OCI-LY1 (cell line): ENCODE measurements around the gene TFE3.

Experiments
- H2AFZ ChIP-seq: fragments of 200-600 bp; sonication (generic), shearing (Covaris generic); 2 replicates; pipeline ENCODE4 v1.6.0; 2014; ENCODE audit warnings: antibody characterized with exemption, mild to moderate bottlenecking, low read length
- H3F3A ChIP-seq: fragments of 200-600 bp; sonication (generic), shearing (Covaris generic); 2 replicates; pipeline ENCODE4 v1.6.0; 2014; ENCODE audit warnings: mild to moderate bottlenecking, antibody characterized with exemption, low read length, moderate library complexity; ENCODE audit not compliant: insufficient read depth
- H3K27ac ChIP-seq: fragments of 200-600 bp; sonication (generic); 2 replicates; pipeline ENCODE4 v1.5.1; 2014; ENCODE audit warnings: low read length, mixed run types, mild to moderate bottlenecking, low read depth; ENCODE audit not compliant: poor library complexity, severe bottlenecking
- H3K27me3 ChIP-seq: fragments of 200-600 bp; sonication (generic); 2 replicates; pipeline ENCODE4 v1.6.0; 2014; ENCODE audit warnings: antibody characterized with exemption, mild to moderate bottlenecking, low read length, moderate library complexity; ENCODE audit not compliant: insufficient read depth
- H3K36me3 ChIP-seq: fragments of 200-600 bp; sonication (generic); 2 replicates; pipeline ENCODE4 v1.6.1; 2014; ENCODE audit warnings: mild to moderate bottlenecking, antibody characterized with exemption, low read length, moderate library complexity, mixed read lengths; ENCODE audit not compliant: insufficient read depth
- H3K4me1 ChIP-seq: fragments of 200-600 bp; sonication (generic); 2 replicates; pipeline ENCODE4 v1.5.1; 2014; ENCODE audit warnings: mild to moderate bottlenecking, low read length, moderate library complexity; ENCODE audit not compliant: insufficient read depth, severe bottlenecking
- H3K4me2 ChIP-seq: fragments of 200-600 bp; sonication (generic), shearing (Covaris generic); 2 replicates; pipeline ENCODE4 v1.6.1; 2014; ENCODE audit warnings: low read length
- H3K4me3 ChIP-seq: fragments of 200-600 bp; sonication (generic); 2 replicates; pipeline ENCODE4 v1.5.1; 2014; ENCODE audit warnings: low read length, low read depth, mild to moderate bottlenecking, mixed read lengths; ENCODE audit not compliant: poor library complexity, severe bottlenecking
- H3K79me2 ChIP-seq: fragments of 200-600 bp; shearing (Covaris generic); 2 replicates; pipeline ENCODE4 v1.6.1; 2016; ENCODE audit warnings: mixed run types, low read length, mixed read lengths; ENCODE audit not compliant: insufficient read depth
- H3K9ac ChIP-seq: fragments of 200-600 bp; sonication (generic), shearing (Covaris generic); 2 replicates; pipeline ENCODE4 v1.6.1; 2014; ENCODE audit warnings: mild to moderate bottlenecking, low read length, mixed read lengths
- H3K9me2 ChIP-seq: fragments of 200-600 bp; sonication (generic), shearing (Covaris generic); 2 replicates; pipeline ENCODE4 v1.6.1; 2014; ENCODE audit warnings: low read depth, mild to moderate bottlenecking, low read length, mixed read lengths
- H3K9me3 ChIP-seq: fragments of 200-600 bp; shearing (Covaris generic); 2 replicates; pipeline ENCODE4 v1.6.1; 2014; ENCODE audit warnings: low read length, mixed read lengths
- H4K20me1 ChIP-seq: fragments of 200-600 bp; sonication (generic), shearing (Covaris generic); 2 replicates; pipeline ENCODE4 v1.6.0; 2016; ENCODE audit warnings: mild to moderate bottlenecking, low read length; ENCODE audit not compliant: insufficient read depth
- EZH2 ChIP-seq: fragments of 200-600 bp; sonication (generic), shearing (Covaris generic); IDR thresholded peaks from 2 replicates; pipeline ENCODE4 v1.8.0; 2017; ENCODE audit warnings: borderline replicate concordance, mixed run types, mild to moderate bottlenecking, antibody characterized with exemption, low read length, moderate library complexity, mixed read lengths
- TF ChIP-seq, protein P1 (sequence below): fragments of 200-600 bp; sonication (generic), shearing (Covaris generic); IDR thresholded peaks from 2 replicates; pipeline ENCODE4 v1.5.1; 2017; ENCODE audit warnings: mild to moderate bottlenecking, antibody characterized with exemption, low read length, moderate library complexity, mixed read lengths

The TFE3 gene

DNA sequence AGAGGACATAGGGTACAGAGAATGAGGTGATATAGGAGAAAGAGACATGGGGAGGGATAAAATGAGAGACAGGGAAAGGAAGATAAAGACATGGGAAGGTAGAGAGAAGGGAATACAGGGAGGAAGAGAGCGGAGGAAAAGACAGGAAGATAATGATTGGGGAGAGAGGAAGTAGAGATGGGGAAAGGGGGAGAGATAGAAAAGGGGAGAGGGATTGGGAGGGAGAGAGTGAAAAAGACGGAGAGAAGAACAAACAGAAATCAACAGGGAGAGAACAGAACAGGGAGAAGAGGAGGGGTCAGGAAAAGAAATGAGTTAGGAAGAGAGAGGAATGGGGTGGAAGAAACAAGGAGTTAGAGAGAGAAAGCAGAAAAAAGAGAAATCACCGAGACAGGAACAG is 45.7 kb downstream of the TFE3 start:
- Histone ChIP-seq H2AFZ (no peak overlapping the region), H3K4me3 (no peak overlapping the region), H3F3A (no peaks in the 10 kb centered on the region), H3K4me1 (peaks cover 9% of the 10 kb centered on the region), H3K9ac (no peak overlapping the region), H3K27ac (no peak overlapping the region), H3K36me3 (peaks cover 55% of the 10 kb centered on the region), H4K20me1 (no peaks in the 10 kb centered on the region), H3K27me3 (no peaks in the 10 kb centered on the region), H3K9me2 (no peaks in the 10 kb centered on the region), H3K79me2 (no peaks in the 10 kb centered on the region), H3K9me3 (no peaks in the 10 kb centered on the region), H3K4me2 (no peak overlapping the region)
- TF ChIP-seq EZH2, result no peak
- TF ChIP-seq, protein P1, sequence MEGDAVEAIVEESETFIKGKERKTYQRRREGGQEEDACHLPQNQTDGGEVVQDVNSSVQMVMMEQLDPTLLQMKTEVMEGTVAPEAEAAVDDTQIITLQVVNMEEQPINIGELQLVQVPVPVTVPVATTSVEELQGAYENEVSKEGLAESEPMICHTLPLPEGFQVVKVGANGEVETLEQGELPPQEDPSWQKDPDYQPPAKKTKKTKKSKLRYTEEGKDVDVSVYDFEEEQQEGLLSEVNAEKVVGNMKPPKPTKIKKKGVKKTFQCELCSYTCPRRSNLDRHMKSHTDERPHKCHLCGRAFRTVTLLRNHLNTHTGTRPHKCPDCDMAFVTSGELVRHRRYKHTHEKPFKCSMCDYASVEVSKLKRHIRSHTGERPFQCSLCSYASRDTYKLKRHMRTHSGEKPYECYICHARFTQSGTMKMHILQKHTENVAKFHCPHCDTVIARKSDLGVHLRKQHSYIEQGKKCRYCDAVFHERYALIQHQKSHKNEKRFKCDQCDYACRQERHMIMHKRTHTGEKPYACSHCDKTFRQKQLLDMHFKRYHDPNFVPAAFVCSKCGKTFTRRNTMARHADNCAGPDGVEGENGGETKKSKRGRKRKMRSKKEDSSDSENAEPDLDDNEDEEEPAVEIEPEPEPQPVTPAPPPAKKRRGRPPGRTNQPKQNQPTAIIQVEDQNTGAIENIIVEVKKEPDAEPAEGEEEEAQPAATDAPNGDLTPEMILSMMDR, result no peak

DNA sequence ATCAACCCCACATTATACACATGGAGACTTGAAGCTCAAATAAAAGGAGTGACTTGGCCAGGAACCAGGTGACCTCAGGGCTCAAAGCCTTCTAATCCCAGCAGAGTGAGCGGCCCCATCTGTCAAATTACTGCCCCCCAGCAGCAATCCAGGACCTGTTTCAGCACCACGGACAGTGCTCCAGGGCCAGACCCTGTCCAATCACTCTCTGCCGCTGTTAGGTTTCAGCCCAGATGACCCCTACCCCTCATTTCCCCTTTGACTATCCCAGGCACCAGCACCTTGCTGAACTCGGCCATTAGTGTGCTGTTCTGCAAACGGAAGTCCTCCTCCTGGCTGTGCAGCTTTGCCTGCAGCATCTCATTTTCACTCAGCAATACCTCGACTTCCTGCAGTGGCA is 46.2 kb downstream of the TFE3 start:
- TF ChIP-seq EZH2, result no peak
- TF ChIP-seq, protein P1, result no peak

GRCh38 chrX:48992341-48992740 is 50.8 kb downstream of the TFE3 start:
- TF ChIP-seq, protein P1, result no peak

More for the DNA sequence above, 46.2 kb downstream of the TFE3 start:
- Histone ChIP-seq H3K4me1 (peaks cover 9% of the 10 kb centered on the region), H3K9ac (no peak overlapping the region), H3F3A (no peaks in the 10 kb centered on the region), H2AFZ (no peak overlapping the region), H3K9me2 (no peaks in the 10 kb centered on the region), H4K20me1 (no peaks in the 10 kb centered on the region), H3K36me3 (peaks cover 59% of the 10 kb centered on the region), H3K9me3 (no peaks in the 10 kb centered on the region), H3K4me3 (no peak overlapping the region), H3K4me2 (no peak overlapping the region), H3K27ac (no peak overlapping the region), H3K27me3 (no peaks in the 10 kb centered on the region), H3K79me2 (no peaks in the 10 kb centered on the region)

More at GRCh38 chrX:48992341-48992740, 50.8 kb downstream of the TFE3 start:
- Histone ChIP-seq H3F3A (no peaks in the 10 kb centered on the region), H2AFZ (no peak overlapping the region), H3K36me3 (peaks cover 68% of the 10 kb centered on the region), H3K4me3 (no peak overlapping the region), H3K27me3 (no peaks in the 10 kb centered on the region), H3K4me2 (no peak overlapping the region), H3K79me2 (no peaks in the 10 kb centered on the region), H3K27ac (no peak overlapping the region), H3K9me3 (no peaks in the 10 kb centered on the region), H3K9ac (no peak overlapping the region), H3K4me1 (no peaks in the 10 kb centered on the region), H4K20me1 (no peaks in the 10 kb centered on the region), H3K9me2 (no peaks in the 10 kb centered on the region)
